ENCODE measurements around the gene IPO13.

The IPO13 gene

DNA sequence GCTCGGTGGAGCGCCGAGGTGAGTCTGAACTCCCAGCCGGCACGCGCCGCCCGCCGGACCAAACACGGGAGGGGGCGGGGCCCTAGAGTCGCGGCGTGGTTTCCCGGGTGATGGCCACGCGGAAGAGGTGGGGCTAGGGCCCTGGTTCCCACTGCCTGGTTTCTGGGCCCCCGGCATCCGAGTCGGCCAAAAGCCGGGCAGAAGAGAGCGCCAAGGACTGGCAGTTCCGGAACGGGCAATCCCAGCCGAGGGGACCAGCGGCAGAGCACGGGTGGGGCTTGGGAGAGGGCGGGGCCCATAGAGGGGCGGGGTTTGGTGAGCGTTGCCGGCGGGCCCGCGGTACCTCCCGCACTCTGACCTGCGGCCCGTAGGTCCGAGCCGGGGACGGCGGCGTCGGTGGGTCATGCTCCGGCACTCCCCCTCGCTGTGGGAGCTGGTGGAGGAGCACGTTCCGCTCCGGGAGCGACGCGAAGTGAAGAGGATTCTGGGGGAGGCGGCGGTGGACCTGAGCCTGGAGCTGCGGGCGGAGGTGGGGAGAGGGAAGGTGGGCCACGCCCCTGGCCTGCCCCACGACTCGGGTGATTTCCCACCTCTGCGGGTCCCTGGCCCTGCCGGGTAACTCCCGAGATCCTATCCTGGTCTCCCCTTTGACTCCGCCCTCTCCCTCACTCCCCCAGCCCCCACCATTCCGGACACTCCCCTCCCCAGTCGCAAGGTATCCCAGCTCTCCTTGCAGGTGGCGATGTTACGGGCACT, 44.9 kb downstream of the IPO13 start, which contains the start of gene CCDC24:
TSS of gene CCDC24 (plus strand) at position 124 of the 756 bp plus-strand sequence. CDS start at position 404, 280 bp downstream.
- DNase-seq = peak in 1 of 2 experiments; percentile 62

DNA sequence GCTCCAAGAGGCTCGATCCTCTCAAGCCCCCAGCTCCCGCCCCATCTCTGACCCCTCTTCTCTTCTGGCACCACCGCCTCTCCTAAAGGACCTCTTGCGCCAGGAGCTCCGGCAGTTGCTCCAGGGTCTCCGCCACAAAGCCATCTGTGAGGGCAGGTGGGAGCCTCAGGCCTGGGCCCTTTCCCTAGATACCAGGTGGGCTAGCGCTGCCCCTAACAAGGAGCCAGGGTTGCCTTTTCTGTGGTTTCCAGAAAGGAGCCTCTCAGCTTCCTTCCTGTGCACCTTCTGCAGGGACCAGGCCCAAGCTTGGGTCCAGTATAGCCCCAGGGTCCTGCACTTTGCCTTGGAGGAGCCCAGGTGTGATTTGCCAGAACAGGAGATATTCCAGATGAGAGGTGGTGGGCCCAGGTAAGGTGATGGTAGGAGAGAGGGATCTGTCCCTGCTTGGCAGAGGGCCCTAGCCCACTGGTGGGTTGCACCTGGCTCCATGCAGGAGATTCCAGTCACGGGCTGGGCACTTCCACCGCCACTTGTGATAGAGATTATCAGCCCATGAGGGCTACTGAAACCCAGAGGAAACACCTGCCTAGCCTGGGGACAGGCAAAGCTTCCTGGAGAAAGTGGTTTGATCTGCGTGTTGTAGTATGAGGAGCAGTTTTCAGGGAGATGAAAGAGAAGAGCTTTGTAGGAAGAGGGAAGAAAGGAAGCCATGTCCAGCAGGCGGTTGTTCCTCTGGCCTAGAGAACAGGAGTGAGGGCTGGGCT, 45.7 kb downstream of the IPO13 start:
- no peak for DNase-seq

DNA sequence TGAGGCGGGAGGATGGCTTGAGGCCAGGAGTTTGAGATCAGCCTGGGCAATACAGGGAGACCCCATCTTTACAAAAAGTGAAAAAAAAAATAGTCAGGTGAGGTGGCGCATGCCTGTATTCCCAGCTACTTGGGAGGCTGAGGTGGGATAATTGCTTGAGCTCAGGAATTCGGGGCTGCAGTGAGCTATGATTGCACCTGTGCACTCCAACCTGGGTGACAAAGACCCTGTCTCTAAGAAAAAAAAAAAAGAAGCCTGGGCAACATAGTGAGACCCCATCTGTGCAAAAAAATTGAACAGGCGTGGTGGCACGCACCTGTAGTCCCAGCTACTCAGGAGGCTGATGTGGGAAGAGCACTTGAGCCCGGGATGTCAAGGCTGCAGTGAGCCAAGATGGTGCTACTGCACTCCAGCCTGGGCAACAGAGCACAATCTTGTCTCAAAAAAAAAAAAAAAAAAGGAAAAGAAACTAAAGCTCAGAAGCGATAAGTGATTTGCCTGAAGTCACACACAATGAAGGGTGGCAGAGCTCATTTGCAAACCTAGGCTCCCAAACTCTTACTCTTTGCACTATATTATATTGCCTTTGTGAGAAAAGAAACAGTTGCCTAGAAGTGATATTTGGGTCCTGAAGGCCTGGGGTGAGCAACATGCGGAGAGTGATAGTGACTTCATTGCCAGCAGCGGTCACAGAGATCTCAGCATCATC, 46.6 kb downstream of the IPO13 start:
- DNase-seq = no peak

DNA sequence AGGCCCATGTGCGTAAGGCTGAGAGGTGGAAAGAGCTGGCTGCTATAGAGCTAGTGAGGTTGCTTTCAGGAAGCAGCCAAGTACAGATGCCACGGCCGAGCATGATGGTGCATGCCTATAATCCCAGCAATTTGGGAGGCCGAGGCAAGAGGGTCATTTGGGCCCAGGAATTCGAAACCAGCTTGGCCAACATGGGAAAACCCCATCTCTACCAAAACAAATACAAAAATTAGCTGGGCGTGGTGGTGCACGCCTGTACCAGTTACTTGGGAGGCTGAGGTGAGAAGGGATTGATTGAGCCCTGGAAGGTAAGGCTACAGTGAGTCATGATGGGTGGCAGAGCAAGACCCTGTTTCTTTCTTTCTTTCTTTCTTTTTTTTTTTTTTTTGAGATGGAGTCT, 47.3 kb downstream of the IPO13 start:
- DNase-seq = no peak

DNA sequence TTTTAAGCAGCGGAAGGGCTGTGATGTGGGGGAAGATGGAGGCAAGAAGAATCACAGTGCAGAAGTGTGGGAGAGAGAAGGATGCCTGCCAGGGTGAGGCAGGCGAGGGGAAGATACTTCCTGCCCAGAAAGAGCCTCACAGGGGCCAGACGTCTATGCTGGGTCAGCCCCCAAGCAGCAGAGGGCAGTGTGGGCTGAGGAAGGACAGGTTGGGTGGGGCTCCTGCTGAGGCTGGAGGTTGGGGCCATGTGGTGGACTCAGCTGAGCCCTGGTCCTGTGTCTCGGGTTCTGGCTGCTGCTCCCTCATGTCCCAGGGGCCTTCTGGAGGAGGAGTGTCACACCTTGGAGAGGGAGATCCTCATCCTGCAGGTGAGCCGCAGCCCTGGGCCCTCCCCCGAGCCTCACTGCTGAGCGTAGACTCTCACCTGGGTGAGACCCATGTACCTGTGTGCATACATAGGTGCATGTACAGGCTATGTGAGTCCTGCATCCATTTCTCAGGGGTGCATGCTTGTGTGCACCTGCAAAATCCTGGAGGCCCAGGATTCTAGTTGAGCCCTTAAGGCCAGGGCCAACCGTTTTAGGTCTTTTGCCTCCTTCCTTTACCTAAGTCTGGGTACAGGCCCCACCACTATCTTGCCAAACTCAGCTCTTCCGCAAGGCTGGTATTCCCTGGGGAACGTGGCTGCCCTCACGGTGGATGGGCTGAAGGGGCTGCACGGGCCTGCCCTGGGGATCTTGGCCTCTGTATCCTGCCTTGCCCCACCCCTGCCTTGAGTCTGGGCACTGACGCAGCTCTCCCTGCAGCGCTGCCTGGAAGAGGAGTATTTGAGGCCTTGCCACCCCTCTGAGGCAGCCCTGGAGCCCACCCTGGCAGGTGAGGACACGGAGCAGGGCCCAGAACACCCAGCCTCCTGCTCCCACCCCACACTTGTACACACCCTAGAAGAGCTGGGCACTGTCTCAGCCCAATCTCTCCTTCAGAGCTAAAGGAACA, 48.3 kb downstream of the IPO13 start:
- peak; percentile 45 to 63 for DNase-seq

DNA sequence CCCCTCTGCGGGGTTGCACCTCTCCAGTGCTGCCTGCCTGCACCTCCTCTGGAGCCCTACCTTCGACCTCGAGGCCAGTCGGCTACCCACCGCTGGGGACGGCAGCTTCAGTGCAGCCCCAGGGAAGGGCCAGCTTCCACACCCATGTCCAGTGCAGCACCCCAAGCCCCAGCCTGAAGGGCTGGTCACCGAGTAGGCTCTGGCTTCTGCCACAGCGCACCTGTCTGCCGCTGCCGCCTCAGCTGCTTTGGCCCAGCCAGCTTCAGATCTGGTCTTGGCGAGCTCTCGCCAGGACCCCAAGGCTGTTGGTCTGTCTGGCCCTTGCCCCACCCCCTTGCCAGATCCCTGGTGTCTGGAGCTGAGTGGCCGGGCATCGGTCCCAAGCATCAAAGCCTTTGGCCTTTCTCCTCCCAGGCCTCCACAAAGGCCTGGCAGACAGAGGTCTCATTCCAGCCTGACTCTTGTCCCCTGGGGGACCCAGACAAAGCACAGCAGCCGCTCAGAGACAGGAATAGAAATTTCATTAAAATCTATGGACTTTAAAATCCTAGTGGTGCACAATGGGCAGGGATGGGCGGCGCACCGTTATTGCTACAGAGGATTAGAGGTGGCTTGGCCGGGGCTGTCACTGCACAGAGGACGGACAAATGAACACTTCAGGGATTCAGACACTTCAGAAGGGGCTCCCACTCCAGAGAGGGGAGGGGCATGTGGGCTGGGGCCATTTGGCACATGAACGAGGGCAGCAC, 49.4 kb downstream of the IPO13 start:
- DNase-seq = peak in 1 of 2 experiments; percentile 37

DNA sequence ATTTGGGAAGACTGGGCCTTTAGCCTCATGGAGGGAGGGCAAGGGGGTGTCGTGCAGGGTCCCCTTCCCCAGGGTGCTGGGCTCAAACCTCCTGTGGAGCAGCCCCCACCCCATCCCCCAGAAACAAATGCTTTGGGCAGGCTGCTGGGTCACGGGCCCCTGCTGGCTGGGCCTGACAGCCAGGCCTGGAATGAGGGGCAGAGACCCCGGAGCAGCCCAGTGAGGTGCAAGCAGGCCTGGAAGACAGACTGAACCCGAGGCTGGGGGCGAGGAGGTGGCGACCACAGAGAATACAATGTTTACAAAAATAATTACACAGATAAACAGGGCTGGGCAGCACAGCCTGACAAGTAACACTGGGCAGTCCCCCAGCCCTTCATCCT, 50.0 kb downstream of the IPO13 start:
- no peak for DNase-seq

DNA sequence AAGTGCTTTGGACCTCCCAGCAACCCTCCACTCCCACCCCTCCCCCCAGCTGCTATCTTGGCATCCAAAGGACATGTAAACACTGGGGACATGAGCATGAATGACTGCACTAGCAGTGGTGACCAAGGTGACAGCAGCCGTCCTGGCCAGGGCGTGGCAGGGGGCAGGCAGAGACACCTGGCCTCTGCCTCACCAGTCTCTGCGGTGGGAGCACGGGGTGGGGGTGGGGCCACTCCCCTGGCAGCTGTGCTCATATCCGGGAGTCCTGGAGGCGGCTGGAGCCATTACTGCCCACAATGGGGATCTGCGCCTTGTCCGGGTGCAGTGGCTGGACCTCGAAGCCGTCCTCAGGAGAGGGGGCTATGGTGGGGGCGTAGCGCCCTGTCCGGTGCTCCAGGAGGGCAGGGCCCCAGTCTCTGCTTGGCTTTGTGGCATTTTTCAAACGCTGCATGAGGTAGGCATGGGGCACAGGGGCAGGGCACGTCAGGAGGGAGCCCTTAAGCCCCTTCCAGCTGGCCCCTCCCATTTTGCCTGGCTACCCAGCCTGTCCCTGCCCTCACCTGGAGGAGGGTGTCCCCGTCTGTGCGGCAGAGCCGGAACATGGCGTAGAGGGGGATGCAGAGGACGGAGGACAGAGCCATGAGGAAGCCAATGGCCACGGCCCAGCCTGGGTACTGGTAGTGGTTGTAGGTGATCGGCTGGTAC, 50.7 kb downstream of the IPO13 start:
- DNase-seq = no peak

DNA sequence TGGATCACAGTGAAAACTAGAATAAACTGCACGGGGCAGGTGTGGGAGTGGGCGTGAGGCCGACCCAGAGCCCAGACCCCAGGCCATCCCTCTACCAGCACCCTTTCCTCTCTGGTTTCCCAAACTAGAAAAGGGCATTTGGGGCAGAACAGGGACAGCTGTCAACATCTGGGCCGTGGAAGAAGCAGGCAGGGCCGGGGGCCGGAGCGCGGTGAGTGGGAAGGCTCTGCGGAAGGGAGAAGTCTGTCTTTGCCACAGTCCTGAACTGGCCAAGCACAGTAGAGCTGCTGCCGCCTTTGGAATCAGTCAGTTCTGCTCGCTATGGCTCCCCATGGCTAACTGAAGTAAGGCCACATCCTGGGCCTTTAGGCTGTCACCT, 51.2 kb downstream of the IPO13 start:
- no peak for DNase-seq

DNA sequence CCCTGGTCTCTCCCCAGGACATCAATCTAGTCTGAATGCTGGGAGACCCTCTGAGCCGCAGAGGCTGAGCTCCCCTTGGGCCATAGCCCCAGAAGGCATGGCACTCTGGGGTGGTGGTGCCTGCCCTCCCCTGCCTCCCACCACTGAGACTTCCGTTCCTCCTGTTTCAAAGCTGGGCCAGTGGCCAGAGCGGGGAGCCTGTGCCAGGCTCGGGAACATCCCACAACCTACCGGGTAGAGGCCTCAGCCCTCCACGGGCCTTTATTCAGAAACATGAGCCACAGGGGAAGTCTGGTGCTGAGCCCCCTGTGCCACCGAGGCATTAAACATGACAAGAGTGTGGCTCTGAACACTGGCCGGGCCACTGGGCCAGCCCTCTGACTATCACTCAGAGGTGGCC, 52.7 kb downstream of the IPO13 start:
- no peak for DNase-seq

DNA sequence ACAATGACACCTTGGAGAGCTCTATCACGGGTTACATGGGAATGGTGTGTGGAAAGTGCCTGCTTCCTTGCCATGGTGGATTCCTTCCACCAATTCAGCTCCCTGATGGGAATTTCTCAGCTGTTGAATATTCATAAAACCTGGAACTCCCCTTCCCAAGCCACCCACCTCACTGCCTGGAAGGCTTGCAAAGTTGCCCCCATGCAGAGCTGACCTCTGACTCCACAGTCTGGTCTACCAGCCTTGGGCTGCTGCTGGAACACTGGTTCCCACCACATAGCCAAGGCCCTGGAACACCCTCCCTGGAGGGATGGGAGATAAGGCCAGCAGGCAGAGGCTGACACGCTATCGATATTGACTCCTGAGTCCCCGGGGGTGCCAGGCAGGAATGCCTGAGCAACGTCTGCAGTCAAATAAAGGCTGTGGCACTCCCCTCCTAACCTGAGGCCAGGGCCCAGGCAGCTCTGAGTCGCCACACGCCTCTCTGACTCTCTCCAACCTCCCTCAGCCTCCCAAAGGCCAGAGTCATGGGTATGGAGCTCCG, 53.4 kb downstream of the IPO13 start:
- no peak for DNase-seq

DNA sequence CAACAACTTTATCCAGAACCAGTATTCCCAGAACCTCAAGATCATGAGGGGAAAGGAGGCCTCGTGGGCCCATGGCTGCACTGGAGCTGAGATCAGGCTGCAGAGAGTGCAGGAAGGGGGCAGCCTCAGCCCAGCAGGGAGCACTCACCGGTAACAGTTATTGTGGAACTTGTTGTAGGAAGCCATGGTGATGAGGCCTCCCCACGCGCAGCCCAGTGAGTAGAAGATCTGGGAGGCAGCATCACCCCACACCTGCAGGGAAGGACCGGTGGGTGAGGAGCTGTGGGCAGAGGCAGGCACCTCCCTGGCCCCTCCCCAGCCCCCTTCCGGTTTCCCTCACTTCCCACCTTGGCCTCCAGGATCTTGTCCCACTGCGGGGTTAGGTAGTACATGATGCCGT, 55.4 kb downstream of the IPO13 start:
- DNase-seq = no peak

DNA sequence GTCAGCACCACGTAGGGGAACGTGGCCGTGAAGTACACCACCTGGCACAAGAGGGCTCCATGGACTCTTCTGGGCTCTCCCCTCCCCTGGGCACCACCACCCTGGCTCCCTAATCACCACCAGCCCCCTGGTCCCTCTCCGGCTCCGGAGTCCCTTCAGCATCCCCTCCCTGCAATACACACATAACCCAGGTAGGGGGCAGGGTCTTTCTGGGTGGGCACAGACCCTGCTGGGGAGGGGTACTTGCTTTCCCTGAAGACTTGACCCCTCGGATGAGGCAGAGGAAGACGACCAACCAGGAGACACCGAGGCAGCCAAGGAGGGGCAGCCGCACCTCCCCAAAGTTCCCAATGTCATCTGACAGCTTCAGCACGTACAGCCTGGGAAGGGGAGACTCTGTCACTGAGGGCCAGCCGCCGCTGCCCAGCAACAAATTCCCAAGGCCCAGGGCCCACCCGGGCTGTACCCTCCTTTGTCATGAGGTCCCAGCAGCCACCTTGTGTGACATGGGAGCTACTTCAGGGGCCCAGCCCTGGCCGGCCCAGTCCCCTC, 55.9 kb downstream of the IPO13 start:
- no peak for DNase-seq

DNA sequence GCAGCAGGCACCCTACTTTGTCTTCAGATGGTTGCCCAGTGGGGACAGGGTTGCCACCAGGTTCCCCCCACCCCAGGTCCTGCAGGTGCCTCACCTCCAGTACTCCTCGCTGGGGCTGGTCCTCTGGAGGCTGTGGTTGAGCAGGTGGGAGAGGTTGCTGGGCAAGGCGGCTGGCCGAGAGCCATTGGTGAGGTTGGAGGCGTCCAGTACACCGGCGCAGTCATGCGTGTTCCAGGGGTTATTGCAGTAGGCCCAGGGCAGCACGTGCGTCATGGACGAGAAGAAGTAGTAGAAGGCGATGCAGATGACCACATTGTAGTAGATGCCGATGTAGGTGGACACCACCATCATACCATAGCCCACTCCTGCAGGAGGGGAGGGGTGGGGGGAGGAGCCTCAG, 61.5 kb downstream of the IPO13 start:
- no peak for DNase-seq

DNA sequence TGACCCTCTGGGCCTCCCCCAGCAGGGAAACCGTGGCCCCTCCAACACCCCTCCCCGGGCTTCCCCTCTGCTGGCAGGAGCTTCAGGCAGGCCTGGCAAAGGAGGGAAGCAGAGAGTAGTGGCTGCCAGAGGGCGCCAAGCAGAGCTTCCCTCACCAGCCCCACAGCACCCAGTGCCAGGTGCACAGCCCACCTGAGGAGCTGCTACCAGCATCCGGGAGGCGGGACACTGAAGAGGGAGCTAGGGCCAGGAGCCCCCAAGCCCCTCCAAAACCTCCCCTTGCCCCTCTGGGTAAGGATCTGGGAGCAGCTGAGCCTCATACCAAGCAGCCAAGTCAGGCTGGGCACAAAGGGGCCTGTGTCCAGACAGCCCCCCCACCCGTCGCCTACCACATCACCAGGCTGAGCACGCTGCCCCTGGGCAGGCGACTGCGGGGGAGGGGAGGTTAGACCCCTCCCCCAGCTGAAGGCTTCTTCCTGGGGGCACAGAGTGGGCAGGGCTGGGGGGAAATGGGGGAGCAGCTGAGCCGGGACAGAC, 64.3 kb downstream of the IPO13 start:
- no peak for DNase-seq

DNA sequence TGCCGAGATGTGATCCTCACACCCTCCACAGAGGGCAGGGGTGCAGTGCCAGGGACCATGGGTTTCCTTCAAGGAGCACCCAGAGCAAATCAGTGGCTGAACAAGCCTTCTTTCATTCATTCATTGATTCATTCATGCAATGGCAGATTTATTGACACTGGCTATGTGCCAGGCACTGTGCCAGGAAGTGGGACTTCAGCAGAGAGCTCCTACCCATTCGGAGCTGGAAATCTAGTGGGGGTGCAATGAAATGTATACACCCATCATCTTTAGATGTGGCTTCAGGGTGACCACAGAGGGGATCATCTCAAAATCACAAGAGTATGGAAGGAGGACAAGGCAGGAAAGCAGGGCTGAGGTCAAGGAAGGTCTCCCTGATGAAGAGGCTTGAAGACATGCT, 65.7 kb downstream of the IPO13 start:
- no peak for DNase-seq

DNA sequence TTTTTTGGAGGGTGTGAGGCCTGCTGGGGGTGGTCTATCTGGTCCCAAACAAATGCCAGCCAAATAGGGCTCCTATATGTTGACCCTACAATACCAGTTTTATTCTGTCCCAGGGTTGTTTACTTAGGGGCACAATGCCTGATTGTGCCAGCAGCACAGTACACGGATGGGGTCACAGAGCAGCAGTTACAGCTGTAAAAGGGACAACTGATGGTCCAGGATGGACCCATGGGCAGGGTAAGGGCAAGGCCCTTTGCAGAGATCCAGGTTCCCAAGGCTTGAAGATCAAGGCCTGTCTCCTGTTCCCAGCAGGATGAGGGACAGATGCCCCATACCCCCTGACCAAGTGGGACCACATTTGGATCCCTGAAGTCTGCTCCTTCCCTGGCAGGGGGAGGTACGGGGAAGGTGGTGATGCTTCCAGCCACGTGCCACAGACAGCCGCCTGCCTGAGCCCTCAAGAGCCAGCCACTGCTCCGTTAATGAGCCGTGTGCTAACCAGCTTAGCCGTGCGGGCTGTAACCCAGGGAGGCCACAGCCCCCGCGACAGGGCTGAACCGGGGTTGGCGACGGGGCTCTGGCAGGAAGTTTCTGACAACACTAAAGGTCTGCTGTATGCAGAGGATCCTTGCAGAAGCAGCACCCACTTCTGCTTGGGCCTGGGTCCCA, 66.3 kb downstream of the IPO13 start:
- DNase-seq = peak; percentile 14 to 67

DNA sequence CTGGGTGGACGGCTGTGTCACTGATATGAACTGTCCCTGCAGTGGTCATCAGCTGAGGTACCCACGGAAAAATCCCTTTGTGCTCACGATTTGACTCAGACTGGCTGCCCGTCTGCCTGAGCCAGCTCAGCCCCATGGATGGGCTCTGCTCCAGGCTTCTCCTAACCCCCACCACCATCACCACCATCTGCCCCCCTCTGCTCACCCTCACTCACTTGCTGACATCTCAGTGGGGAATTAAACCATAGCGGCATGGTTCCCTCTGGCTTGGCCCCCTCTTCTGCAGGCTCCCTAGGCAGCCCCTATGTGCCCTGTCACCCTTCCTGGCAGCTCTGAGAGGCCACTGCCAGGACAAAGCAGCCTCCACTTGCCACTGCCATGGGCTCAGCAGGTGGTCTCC, 67.2 kb downstream of the IPO13 start:
- DNase-seq = peak; percentile 22 to 48

DNA sequence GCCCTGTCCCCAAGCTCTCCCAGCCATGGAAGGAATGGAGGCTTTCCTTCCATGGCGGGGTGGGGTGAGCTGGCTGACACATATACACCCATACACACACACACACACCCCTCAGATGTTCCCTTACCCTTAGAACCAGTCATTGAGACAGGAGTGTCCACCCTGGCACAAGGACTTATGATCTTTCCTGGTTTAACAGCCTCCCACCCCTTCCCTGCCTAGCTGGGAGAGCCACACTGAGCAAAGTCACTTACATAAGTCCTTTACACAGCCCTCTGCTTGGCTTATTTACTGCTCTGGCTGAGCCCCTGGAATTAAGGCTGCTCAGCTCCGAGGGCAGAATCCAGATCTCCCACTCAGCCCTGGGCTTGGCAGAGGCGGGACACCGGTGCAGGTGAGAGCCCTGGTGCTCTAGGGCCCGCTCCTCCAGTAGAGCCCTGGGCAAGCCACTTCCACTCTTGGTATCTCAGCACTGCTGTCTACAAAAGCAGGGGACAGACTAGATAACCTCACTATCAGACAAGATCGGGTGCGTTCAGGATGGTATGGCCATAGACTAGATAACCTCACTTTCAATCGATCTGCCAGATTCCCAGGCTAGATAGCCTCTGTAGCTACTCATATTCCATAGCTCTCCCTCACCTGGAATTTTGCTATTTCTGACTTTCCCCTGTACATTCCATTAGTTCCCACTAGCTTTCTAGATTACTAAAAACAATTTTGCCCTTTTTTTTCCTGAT, 67.8 kb downstream of the IPO13 start:
- DNase-seq = peak in 1 of 2 experiments; percentile 11

All from NCI-H524 (cell line).